ENCODE measurements around the gene CKAP5.
A peak's percentile ranks its signal among the peaks of the same experiment; 100 is the strongest.
"Not testable (repeated sequence)": the region's sequence is repeated elsewhere in the genome, so short reads cannot be mapped to it uniquely, and the experiment has no call there.

The CKAP5 gene

DNA sequence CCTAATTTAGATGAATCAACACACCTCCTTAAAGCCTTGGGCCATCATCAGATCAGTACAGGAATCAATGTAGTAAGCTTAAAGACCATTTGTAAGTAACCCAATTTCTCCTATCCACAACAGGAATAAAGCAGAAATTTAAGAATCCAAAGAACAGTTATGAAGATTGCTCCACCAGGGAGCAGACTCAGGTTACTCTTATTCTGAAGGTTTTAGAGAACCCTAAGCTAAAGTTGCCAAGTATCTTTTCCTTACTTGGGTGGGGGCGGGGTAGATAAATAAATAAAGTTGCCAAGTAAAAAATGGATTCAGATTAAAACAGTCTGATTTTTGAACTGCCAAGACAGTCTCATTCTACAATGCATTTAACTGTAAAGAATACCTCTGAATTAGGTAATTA, 18.1 kb downstream of the CKAP5 start:
- H3K27ac ChIP-seq = no peak overlapping the region
- no peak for TF ChIP-seq ZFX (IDR thresholded peaks at IDR 0.05)
- TF ChIP-seq, protein P1, sequence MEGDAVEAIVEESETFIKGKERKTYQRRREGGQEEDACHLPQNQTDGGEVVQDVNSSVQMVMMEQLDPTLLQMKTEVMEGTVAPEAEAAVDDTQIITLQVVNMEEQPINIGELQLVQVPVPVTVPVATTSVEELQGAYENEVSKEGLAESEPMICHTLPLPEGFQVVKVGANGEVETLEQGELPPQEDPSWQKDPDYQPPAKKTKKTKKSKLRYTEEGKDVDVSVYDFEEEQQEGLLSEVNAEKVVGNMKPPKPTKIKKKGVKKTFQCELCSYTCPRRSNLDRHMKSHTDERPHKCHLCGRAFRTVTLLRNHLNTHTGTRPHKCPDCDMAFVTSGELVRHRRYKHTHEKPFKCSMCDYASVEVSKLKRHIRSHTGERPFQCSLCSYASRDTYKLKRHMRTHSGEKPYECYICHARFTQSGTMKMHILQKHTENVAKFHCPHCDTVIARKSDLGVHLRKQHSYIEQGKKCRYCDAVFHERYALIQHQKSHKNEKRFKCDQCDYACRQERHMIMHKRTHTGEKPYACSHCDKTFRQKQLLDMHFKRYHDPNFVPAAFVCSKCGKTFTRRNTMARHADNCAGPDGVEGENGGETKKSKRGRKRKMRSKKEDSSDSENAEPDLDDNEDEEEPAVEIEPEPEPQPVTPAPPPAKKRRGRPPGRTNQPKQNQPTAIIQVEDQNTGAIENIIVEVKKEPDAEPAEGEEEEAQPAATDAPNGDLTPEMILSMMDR (conservative IDR thresholded peaks at IDR 0.05) = no peak

DNA sequence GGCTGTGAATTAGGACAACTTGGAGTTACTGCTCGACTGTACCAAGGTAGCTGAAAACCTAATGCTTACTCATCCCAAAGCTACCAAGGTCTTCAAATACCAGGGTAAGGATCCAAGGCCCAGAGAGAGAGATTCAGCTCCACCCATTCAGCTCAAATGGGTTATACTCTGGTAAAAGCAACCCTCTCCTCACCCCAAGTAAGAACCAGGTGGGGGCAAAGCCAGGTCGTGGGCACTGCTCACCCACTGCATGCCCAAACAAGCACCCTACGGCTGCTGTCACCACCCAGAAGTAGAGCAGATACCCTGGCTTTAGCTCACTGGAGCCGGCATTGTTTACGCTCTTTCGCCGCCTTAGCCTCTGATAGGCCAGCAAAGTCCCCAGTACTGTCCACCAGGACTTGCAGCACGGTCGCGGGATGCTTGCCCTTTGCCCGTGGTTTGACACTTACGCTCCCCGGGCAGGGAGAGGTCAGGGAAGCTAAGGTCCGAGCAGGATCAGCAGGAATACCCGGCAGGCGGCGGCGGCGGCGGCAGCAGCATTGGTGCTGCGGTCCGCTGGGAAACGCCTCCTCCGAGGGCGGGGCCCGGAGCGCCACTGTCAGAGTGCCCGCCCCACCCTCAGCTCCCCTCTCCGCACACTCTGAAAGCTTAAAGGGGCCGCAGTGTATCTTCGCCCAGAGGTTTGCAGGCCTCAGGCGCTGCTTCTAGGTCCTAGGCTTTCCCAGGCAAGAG, 19.6 kb downstream of the CKAP5 start:
- TF ChIP-seq ZFX (IDR thresholded peaks at IDR 0.05) = no peak
- TF ChIP-seq, protein P1 (conservative IDR thresholded peaks at IDR 0.05) = no peak
- 0 out of 2 replicates have a peak overlapping the region, but pooled peaks have one; percentile 5 for H3K27ac ChIP-seq

DNA sequence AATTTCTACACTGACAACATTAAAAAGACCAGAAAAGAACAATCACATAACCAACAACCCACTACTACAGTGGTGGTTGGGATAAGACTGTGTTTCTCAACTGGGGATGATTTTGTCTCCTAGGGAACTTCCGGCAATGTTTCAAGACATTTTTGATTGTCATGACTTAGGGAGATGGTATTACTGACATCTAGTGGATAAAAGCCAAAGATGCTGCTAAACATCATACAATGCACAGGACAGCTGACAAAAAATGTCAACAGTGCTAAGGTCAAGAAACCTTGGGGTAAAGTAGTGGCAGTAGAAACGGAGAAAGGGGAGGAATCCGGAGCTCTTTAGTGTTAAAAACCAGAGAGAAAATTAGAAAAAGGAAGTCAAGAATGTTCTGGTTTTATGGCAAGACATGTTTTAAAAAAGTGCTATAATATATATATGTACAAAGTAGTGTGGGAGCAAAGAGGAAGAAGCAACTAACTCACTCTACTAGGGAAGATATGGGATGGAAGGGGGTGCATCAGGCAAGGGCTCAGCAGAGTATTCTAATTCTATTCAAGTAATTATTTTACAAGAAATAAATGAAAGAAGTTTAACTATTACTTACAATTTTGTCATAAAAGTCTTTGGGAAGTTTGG, 37.2 kb downstream of the CKAP5 start:
- no peak overlapping the region for H3K27ac ChIP-seq

DNA sequence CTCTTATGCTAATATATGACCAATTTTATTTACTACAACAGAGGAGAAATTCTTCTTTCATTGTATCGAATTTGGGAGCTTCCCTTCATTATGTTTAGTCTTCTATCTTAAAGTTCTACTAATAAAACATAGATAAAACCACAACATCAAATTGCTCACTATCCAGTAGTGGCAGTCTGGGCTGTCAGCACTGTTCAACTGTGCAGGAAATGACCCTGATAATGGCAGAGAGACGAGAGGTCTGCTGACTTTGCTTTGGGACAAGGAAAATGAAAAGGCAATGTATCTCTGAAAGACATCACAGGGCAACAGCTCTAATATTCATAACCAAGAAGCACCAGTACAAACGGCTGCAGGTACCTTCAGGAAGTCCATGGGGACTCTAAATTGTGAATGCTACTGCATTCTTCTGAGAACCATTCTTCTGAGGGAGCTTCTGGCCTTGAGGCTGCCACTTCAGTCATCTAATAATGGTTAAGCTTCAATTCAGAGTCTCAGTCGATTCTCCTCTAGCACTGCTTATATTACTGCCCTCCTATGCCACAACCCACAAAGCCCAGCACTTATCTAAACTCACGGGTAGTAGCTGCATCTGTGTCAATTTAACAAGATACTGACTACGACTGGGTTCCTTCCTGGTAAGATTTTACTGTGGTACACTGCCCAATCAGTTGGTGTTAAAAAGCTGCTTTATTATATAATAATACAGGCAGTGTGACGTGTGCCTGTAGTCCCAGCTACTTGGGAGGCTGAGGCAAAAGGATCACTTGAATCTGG, 44.2 kb downstream of the CKAP5 start:
- no peak overlapping the region for H3K27ac ChIP-seq
- TF ChIP-seq ZFX (IDR thresholded peaks at IDR 0.05) = no peak
- TF ChIP-seq, protein P1 (conservative IDR thresholded peaks at IDR 0.05) = no peak

More for the DNA sequence above, 37.2 kb downstream of the CKAP5 start:
- TF ChIP-seq ZFX (IDR thresholded peaks at IDR 0.05) = no peak
- TF ChIP-seq, protein P1 (conservative IDR thresholded peaks at IDR 0.05) = peak; percentile 56

DNA sequence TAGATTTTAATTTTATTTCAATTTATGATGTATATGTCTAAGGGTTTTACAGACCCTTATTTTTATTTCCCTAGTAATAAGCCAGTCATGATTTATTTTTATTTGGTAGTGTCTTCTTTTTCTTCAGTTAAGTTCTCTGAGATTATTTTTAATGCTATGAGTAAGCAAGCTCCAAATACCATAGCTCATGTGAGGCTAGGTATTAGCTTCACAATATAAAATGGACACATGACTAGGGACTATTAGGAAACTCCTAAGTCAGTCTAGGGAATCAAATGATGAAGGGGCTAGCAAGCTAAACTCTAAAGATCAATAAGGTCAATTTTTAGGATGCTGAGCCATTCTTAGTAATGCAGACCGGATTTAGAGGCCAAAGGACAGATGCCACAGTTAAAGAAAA, 45.9 kb downstream of the CKAP5 start:
- H3K27ac ChIP-seq = no peak overlapping the region
- TF ChIP-seq, protein P1 (conservative IDR thresholded peaks at IDR 0.05) = no peak
- TF ChIP-seq ZFX (IDR thresholded peaks at IDR 0.05) = no peak

DNA sequence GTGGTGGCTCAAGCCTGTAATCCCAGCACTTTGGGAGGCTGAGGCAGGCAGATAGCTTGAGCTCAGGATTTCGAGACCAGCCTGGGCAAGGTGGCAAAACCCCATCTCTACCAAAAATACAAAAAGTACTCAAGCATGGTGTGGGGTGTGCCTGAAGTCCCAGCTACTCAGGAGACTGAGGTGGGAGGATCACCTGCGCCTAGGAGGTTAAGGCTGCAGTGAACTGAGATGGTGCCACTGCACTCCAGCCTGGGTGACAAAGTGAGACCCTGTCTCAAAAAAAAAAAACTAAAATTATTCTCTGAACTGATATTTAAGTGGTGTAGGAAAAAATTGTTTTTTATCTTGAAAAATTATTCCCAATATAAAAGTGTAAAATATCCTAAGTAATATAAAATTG, 46.4 kb downstream of the CKAP5 start:
- not testable (repeated sequence) for H3K27ac ChIP-seq

DNA sequence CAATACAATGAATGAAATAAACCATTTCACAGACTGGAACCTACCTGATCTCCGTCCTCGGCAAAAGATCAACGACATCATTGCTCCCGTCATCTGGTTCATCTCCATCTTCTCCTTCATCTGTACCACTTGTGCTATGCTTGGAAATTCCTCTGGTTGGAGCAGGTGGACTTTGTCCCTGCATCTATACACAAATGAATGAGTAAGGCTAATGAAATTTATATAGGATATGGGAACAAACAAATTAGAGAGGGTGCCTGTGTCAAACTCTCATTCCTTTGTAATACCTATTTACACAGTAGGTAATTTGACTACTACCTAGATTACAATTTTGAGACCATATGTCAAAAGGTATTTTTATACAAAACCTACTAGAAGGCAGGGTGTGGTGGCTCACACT, 67.7 kb downstream of the CKAP5 start:
- H3K27ac ChIP-seq = no peak overlapping the region
- TF ChIP-seq, protein P1 (conservative IDR thresholded peaks at IDR 0.05) = no peak
- no peak for TF ChIP-seq ZFX (IDR thresholded peaks at IDR 0.05)
